GM19043 (cell line): Measurements from ENCODE around the gene LBX1.

Source experiments
- ATAC-seq: cut with Tn5 transposase; IDR thresholded peaks from one replicate; pipeline ENCODE4 v1.9.1; 2021; ENCODE audit warnings: low read depth; ENCODE audit not compliant: unreplicated experiment

LBX1 gene

GRCh38 chr10:101226491-101227428 is 2.5 kb downstream of the LBX1 start:
- no peak for ATAC-seq

- no peak for ATAC-seq
These were observed 3.3 kb downstream of the LBX1 start for GRCh38 chr10:101225846-101226421.

- no peak for ATAC-seq
These were observed 4.1 kb downstream of the LBX1 start for GRCh38 chr10:101224910-101225823.

- ATAC-seq = no peak
These were observed 5.0 kb downstream of the LBX1 start for GRCh38 chr10:101224060-101224909.

DNA sequence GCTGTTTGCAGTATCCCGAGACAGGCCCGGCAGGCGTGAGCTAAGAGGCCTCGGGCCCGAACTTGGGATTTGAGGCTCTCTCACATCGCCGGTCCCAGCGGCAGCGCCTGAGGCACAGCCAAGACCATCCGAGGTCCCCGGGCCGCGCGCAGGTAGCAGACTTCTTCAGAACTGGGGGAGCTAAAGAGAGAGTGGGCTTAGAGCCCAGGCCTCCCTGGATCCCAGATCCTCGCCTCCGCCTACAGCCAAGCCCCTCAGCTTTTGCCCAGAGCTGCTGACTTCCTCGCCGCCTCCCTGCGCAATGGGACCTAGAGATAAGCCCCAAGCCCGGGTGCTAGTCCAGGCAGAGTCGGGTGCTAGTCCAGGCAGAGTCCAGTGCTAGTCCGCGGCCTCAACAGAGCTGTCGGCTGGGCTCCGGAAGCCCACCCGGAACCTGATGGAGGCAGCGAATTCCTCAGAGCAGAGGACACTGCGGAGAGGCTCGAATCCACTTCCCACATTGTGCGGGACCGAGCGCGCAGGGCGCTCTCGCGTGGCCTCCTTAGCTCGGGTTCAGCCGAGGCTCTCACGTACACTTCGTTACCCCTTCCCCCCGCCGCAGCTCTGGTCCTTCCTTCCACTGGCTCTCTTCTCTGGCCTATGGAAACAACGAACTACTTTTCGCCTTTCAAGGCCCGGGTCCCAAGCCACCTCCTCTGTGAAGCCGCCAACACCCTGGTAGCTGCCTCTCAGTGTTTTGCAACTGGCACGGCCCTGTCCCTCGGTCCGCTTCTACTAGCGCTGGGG is 5.8 kb downstream of the LBX1 start:
- no peak for ATAC-seq

- ATAC-seq = no peak
These were observed 6.5 kb downstream of the LBX1 start for GRCh38 chr10:101222683-101223273.

DNA sequence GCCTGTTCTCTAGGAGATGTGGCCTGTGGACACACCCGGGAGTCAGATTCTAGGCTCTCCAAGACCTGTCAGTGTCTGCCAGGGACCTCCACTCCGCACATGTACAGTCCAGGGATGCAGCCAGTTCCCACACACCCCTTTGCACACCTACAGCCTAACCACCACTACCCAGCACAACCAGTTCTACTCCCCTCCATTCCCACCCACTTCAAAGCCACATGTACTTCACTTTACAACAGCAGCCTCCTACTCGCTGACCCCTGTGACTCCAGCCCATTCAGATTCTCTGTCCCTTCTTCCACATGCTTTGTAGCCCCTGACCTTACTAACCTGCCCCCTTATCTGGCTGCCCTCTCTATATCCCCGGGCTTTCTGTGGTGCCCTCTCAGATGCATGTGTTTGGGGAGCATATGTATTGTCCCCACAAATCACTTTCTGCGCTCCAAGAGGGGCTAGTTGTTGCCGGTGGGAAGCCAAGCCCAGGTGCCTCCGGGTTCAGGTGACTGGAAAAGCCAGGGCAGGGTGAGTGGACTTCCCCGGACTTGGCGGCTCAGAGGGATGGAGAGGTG is 7.2 kb downstream of the LBX1 start:
- ATAC-seq = no peak

GRCh38 chr10:101221549-101221948 is 7.7 kb downstream of the LBX1 start:
- no peak for ATAC-seq

GRCh38 chr10:101219946-101220451 is 9.3 kb downstream of the LBX1 start:
- ATAC-seq = no peak

DNA sequence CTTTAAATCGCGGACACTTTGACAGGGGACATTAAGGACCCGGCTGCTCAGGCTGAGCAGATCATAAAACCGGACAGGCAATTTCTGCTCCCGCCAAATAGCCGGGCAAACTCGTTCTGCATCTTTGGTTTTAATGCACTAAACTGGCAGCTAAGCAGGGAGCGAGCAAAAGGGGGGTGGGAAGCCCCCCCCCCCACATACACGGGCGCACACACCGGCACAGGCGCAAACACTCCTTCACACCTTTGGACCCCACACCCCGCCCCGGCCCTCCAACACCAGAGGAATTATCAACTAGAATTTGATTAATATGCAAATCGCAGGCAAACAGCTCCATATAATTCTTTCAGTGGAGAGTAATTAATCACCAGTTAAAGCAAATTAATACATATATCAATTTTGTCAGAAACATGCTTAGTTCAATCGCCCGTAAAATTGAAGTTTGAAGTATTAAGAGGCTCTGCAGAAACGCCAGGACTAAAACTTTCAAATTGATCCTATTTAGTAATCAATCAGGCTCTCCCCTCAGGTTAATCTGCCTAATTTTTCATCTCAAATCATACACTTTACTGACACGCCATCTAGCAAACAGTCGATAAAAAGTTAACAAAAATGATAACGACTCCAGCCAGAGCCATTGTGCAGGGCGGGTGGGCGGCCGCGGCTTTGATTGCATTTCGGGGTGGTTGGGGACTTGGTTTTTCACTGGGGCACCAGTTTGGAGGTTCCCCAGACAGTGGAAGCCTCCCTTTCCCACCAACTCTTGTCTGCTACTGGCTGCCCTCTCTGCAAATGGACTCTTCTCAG is 9.9 kb downstream of the LBX1 start:
- ATAC-seq = no peak

- ATAC-seq = no peak
These were observed 10.7 kb downstream of the LBX1 start for GRCh38 chr10:101218351-101219138.

- ATAC-seq = no peak
These were observed 11.6 kb downstream of the LBX1 start for GRCh38 chr10:101217450-101218281.

DNA sequence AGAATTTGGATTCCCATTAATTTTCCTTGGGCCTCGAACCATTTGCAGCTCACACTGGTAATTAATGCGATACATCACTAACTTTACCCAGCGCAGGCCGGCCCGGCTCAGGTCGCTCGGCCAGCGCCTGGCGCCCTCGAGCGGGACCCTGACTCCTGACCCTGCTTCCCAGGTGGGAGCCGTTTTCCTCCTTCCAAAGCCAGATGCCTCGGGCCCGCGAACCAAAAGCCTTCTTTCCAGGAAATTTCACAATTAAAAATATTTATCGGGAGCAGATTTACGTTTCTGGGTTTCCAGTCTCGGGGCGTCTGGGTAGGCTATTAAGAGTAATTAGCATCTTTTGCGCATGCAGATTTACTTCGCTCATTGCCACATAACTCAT is 12.2 kb downstream of the LBX1 start:
- ATAC-seq = no peak

- no peak for ATAC-seq
These were observed 12.8 kb downstream of the LBX1 start for GRCh38 chr10:101216207-101217043.
